HepG2 (cell line): Measurements from ENCODE around the gene GMEB2. TPM values are rescaled to one million over a fixed set of nuclear protein-coding genes. Genes with fewer than 3 reads are reported as not detected.

ENCODE experiments used
- AKNA ChIP-seq: sonication (generic); formaldehyde crosslinking; IDR thresholded peaks from 2 replicates; pipeline ENCODE4 v1.4.0; 2020; ENCODE audit warnings: missing genetic modification reagents, borderline replicate concordance
- CHD4 ChIP-seq: fragments of 200-600 bp; sonication (generic); IDR thresholded peaks from 2 replicates; pipeline ENCODE4 v1.7.0; 2017; ENCODE audit warnings: mild to moderate bottlenecking, low read length, borderline replicate concordance
- HNRNPL ChIP-seq: fragments of 200-400 bp; formaldehyde crosslinking; IDR thresholded peaks from 2 replicates; pipeline ENCODE4 v1.6.1; 2017; ENCODE audit warnings: mild to moderate bottlenecking, low read depth, low read length
- ISL2 ChIP-seq: sonication (generic); formaldehyde crosslinking; IDR thresholded peaks from 2 replicates; pipeline ENCODE4 v1.5.0; 2020; ENCODE audit warnings: missing genetic modification reagents
- MAF1 ChIP-seq: sonication (generic); formaldehyde crosslinking; IDR thresholded peaks from 2 replicates; pipeline ENCODE4 v1.5.0; 2020; ENCODE audit warnings: missing genetic modification reagents, borderline replicate concordance
- MBD4 ChIP-seq: IDR thresholded peaks from 2 replicates; pipeline ENCODE4 v1.6.1; 2012; ENCODE audit warnings: low read length, inconsistent platforms, borderline replicate concordance
- MEIS1 ChIP-seq: sonication (generic); formaldehyde crosslinking; IDR thresholded peaks from 2 replicates; pipeline ENCODE4 v1.9.0; 2021; ENCODE audit warnings: mild to moderate bottlenecking, missing genetic modification reagents, moderate library complexity, borderline replicate concordance
- NR0B2 ChIP-seq: sonication (generic); formaldehyde crosslinking; IDR thresholded peaks from 2 replicates; pipeline ENCODE4 v1.4.0; 2020; ENCODE audit warnings: mild to moderate bottlenecking, missing genetic modification reagents
- XRCC5 ChIP-seq: fragments of 200-400 bp; formaldehyde crosslinking; optimal IDR thresholded peaks from 2 replicates; pipeline ENCODE3; 2017; ENCODE audit warnings: mild to moderate bottlenecking, low read length
- ZMAT3 ChIP-seq: sonication (generic); formaldehyde crosslinking; conservative IDR thresholded peaks from 2 replicates; pipeline ENCODE4 v1.7.0; 2021; ENCODE audit warnings: missing genetic modification reagents
- ZUFSP ChIP-seq: sonication (generic); formaldehyde crosslinking; IDR thresholded peaks from 2 replicates; pipeline ENCODE4 v1.9.0; 2021; ENCODE audit warnings: missing genetic modification reagents, mild to moderate bottlenecking, borderline replicate concordance
- polyA plus RNA-seq, 8 experiments: library from polyadenylated mRNA; depleted of rRNA in 3 of 8; stranded (reverse) in 7 of 8; unstranded in 1 of 8; fragments of >200 nt; fragmentation: Illumina TruSeq in 4 of 8; extraction: Trizol in 4 of 8; gene quantifications; 2 replicates each; pipeline versions ENCODE4 v1.2.1 to v1.2.3, GENCODE V29; 2011 to 2016; ENCODE audit warnings: low read depth in 4 of 8, missing spikeins in 1 of 8, mixed read lengths in 1 of 8; ENCODE audit not compliant: insufficient read depth in 1 of 8
- total RNA-seq, 5 experiments: library from RNA; depleted of rRNA; stranded (reverse); fragments of >200 nt; fragmentation: Illumina TruSeq; extraction: Trizol; gene quantifications; 2 replicates each; pipeline ENCODE4 v1.2.3, GENCODE V29; 2016; ENCODE audit warnings: low read depth in 1 of 5
- TF ChIP-seq, protein P1 (sequence below): sonication (generic); formaldehyde crosslinking; IDR thresholded peaks from 2 replicates; pipeline ENCODE4 v1.4.0; 2020; ENCODE audit warnings: mild to moderate bottlenecking, missing genetic modification reagents
- TF ChIP-seq, protein P2 (sequence below): sonication (generic); formaldehyde crosslinking; IDR thresholded peaks from 2 replicates; pipeline ENCODE4 v1.5.1; 2020; ENCODE audit warnings: mild to moderate bottlenecking, missing genetic modification reagents, moderate library complexity
- TF ChIP-seq, protein P3 (sequence below): sonication (generic); formaldehyde crosslinking; IDR thresholded peaks from 2 replicates; pipeline ENCODE4 v1.8.0; 2022; ENCODE audit warnings: mild to moderate bottlenecking, missing genetic modification reagents, borderline replicate concordance

The GMEB2 gene
- total and polyA plus RNA-seq, 2 of the 13 experiments (the other 11 are each of a cell fraction or from before 2014, with no cell fraction given) = 10.6 to 12.4 TPM

- TF ChIP-seq MAF1 (peak; percentile 92; the same call in 1 of the 2 replicates), ISL2 (peak; percentile 85), XRCC5 (no peak), ZUFSP (CRISPR knock-in tag) (no peak), ZMAT3 (peak; percentile 73; the same call in 1 of the 2 replicates), MEIS1 (peak; percentile 94), CHD4 (no peak), NR0B2 (CRISPR knock-in tag) (peak; percentile 95), HNRNPL (0 out of 2 replicates have a peak, but pooled peaks have one; percentile 41), AKNA (no peak), MBD4 (no peak)
- TF ChIP-seq, protein P1, sequence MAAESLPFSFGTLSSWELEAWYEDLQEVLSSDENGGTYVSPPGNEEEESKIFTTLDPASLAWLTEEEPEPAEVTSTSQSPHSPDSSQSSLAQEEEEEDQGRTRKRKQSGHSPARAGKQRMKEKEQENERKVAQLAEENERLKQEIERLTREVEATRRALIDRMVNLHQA (CRISPR knock-in tag) = no peak; the same call in 1 of the 2 replicates
- TF ChIP-seq, protein P2, sequence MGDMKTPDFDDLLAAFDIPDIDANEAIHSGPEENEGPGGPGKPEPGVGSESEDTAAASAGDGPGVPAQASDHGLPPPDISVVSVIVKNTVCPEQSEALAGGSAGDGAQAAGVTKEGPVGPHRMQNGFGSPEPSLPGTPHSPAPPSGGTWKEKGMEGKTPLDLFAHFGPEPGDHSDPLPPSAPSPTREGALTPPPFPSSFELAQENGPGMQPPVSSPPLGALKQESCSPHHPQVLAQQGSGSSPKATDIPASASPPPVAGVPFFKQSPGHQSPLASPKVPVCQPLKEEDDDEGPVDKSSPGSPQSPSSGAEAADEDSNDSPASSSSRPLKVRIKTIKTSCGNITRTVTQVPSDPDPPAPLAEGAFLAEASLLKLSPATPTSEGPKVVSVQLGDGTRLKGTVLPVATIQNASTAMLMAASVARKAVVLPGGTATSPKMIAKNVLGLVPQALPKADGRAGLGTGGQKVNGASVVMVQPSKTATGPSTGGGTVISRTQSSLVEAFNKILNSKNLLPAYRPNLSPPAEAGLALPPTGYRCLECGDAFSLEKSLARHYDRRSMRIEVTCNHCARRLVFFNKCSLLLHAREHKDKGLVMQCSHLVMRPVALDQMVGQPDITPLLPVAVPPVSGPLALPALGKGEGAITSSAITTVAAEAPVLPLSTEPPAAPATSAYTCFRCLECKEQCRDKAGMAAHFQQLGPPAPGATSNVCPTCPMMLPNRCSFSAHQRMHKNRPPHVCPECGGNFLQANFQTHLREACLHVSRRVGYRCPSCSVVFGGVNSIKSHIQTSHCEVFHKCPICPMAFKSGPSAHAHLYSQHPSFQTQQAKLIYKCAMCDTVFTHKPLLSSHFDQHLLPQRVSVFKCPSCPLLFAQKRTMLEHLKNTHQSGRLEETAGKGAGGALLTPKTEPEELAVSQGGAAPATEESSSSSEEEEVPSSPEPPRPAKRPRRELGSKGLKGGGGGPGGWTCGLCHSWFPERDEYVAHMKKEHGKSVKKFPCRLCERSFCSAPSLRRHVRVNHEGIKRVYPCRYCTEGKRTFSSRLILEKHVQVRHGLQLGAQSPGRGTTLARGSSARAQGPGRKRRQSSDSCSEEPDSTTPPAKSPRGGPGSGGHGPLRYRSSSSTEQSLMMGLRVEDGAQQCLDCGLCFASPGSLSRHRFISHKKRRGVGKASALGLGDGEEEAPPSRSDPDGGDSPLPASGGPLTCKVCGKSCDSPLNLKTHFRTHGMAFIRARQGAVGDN (CRISPR knock-in tag) = peak; percentile 88
- TF ChIP-seq, protein P3, sequence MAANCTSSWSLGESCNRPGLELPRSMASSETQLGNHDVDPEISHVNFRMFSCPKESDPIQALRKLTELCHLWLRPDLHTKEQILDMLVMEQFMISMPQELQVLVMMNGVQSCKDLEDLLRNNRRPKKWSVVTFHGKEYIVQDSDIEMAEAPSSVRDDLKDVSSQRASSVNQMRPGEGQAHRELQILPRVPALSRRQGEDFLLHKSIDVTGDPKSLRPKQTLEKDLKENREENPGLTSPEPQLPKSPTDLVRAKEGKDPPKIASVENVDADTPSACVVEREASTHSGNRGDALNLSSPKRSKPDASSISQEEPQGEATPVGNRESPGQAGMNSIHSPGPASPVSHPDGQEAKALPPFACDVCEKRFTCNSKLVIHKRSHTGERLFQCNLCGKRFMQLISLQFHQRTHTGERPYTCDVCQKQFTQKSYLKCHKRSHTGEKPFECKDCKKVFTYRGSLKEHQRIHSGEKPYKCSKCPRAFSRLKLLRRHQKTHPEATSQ = peak; percentile 93
Measured at GRCh38 chr20:63627129-63627750, 339 bp upstream of the GMEB2 start (continued).
